Measurements from ENCODE around the gene KATNB1.

Gene KATNB1

DNA sequence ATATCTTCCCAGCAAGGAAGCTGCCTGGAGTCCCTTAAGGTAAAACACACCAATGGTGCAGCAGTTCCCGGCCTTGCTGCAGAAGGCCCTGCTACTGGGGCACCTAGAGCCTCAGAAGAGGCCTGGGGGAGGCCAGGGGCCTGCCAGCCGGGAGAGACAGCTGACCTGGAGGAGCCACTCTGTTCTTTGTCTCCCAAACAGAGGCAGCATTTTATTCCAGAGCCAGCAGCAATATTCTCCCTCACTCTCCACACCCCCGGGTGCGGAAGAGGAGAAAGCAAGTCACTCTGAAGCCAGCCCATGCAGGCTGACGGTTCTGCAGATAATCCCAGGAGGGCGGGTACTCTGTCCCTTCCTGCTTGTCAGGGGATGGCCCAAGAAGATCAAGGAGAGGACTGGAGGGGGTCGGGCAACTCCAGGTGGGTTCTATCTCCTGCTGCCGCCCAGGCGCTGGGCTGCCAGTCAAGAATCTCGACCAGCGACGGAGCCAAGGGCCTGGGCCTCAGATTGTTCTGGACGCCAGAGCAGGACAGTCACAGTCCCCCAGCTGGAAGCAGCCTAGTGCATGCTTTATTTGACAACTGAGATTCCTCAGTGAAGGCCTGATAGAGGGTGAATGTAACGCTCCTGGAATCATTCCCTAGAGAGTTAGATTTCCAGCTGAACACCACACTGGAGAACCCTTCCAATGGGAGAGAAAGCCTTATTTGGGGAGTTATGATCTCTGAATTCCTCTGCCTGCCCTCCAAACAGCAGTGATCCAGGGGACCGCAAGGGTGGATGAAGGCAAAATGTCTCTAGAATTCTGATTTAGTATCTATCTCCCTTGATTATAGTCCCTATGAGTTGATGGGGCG is 67.8 kb downstream of the KATNB1 start:
- TF ChIP-seq, protein P1, sequence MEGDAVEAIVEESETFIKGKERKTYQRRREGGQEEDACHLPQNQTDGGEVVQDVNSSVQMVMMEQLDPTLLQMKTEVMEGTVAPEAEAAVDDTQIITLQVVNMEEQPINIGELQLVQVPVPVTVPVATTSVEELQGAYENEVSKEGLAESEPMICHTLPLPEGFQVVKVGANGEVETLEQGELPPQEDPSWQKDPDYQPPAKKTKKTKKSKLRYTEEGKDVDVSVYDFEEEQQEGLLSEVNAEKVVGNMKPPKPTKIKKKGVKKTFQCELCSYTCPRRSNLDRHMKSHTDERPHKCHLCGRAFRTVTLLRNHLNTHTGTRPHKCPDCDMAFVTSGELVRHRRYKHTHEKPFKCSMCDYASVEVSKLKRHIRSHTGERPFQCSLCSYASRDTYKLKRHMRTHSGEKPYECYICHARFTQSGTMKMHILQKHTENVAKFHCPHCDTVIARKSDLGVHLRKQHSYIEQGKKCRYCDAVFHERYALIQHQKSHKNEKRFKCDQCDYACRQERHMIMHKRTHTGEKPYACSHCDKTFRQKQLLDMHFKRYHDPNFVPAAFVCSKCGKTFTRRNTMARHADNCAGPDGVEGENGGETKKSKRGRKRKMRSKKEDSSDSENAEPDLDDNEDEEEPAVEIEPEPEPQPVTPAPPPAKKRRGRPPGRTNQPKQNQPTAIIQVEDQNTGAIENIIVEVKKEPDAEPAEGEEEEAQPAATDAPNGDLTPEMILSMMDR (IDR thresholded peaks at IDR 0.05; ENCODE audit: control insufficient read depth, extremely low read depth, insufficient read depth) = no peak
- DNase-seq (ENCODE audit: low read depth) = no peak
- no peak overlapping the region for H3K4me3 ChIP-seq (ENCODE audit: low read depth, low read length)

DNA sequence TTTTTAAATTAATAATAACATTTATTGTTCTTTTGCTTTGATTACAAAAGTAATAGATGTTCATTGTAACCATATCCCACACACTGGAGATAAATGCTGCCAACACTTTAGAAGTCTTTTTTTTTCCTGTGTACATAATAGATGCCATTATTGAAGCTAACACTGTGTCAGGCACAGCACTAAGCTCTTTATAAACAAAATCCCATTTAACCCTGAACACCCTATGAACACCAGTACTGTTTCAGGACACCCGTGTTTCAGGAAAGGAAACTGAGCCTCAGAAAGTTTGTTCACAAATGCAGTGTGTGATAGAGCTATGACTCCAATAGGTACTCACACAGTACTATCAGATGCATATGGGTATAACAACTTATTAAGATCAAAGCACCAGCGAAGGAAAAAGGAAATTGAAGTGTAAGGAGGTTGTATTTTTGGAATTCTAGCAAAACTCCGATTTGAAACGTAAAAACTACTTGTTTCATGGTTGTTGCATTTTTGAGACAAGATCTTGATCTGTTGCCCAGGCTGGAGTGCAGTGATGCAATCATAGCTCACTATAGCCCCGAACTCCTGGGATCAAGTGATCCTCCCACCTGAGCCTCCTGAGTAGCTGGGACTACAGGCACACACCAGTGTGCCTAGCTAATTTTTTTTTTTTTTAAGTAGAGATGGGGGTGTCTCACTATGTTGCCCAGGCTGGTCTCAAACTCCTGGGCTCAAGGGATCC is 68.7 kb downstream of the KATNB1 start:
- no peak overlapping the region for H3K4me3 ChIP-seq (ENCODE audit: low read depth, low read length)
- TF ChIP-seq, protein P1 (IDR thresholded peaks at IDR 0.05; ENCODE audit: control insufficient read depth, extremely low read depth, insufficient read depth) = no peak
- no peak for DNase-seq (ENCODE audit: low read depth)

DNA sequence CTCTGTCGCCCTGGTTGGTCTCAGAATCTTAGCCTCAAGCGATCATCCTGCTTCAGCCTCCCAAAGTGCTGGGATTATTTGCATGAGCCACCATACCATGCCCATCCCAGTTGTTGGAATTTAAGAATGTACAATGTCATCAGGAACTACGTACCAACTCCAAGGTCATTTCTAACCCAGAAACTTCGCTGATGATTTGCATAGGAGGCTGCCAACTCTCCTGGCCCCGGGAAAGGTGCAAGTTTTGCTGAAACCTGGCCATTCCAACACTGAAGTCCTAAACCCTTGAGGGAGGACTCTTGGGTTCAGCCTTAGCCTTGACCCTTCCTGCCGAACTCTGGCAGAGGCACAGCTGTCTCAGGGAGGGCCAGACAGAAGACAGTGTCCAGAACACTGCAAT is 69.6 kb downstream of the KATNB1 start:
- H3K4me3 ChIP-seq (ENCODE audit: low read depth, low read length) = no peak overlapping the region
- DNase-seq (ENCODE audit: low read depth) = no peak
- TF ChIP-seq, protein P1 (IDR thresholded peaks at IDR 0.05; ENCODE audit: control insufficient read depth, extremely low read depth, insufficient read depth) = no peak
